ENCODE data around the gene CDK2.

CDK2 gene

GRCh38 chr12:55930771-55931316 is 35.8 kb upstream of the CDK2 start, which contains the start of gene DGKA:
DGKA (plus strand) TSS chr12:55931162; CDS start chr12:55936504, 5,342 bp downstream.
- H3K27ac ChIP-seq (ENCODE audit: low read depth, low read length): peak within 1 kb of the TSS; percentile 21
- H3K4me3 ChIP-seq (ENCODE audit: low read depth, low read length): peak within 1 kb of the TSS; percentile 60
- peaks cover 20% of the 10 kb centered on the region for H3K4me1 ChIP-seq (ENCODE audit: control insufficient read depth, insufficient read depth, low read length)
- H3K36me3 ChIP-seq (ENCODE audit: control insufficient read depth, insufficient read depth, low read length): no peaks in the 10 kb centered on the region
- H3K9ac ChIP-seq (ENCODE audit: low read depth, low read length): no peak within 1 kb of the TSS
- peaks cover 20% of the 10 kb centered on the region for H3K27me3 ChIP-seq (ENCODE audit: control insufficient read depth, insufficient read depth, low read length)
- no peaks in the 10 kb centered on the region for H3K9me3 ChIP-seq (ENCODE audit: control insufficient read depth, insufficient read depth, low read length)

GRCh38 chr12:55931317-55931779 is 35.3 kb upstream of the CDK2 start:
- Histone ChIP-seq H3K36me3 (ENCODE audit: control insufficient read depth, insufficient read depth, low read length) (no peaks in the 10 kb centered on the region), H3K27me3 (ENCODE audit: control insufficient read depth, insufficient read depth, low read length) (peaks cover 20% of the 10 kb centered on the region), H3K9me3 (ENCODE audit: control insufficient read depth, insufficient read depth, low read length) (no peaks in the 10 kb centered on the region), H3K27ac (ENCODE audit: low read depth, low read length) (no peak overlapping the region), H3K9ac (ENCODE audit: low read depth, low read length) (no peak overlapping the region), H3K4me3 (ENCODE audit: low read depth, low read length) (peak overlapping the region; percentile 60), H3K4me1 (ENCODE audit: control insufficient read depth, insufficient read depth, low read length) (peaks cover 17% of the 10 kb centered on the region)

- Histone ChIP-seq H3K9me3 (ENCODE audit: control insufficient read depth, insufficient read depth, low read length) (no peaks in the 10 kb centered on the region), H3K36me3 (ENCODE audit: control insufficient read depth, insufficient read depth, low read length) (no peaks in the 10 kb centered on the region), H3K9ac (ENCODE audit: low read depth, low read length) (no peak overlapping the region), H3K27me3 (ENCODE audit: control insufficient read depth, insufficient read depth, low read length) (peaks cover 20% of the 10 kb centered on the region), H3K4me1 (ENCODE audit: control insufficient read depth, insufficient read depth, low read length) (peaks cover 17% of the 10 kb centered on the region), H3K27ac (ENCODE audit: low read depth, low read length) (no peak overlapping the region), H3K4me3 (ENCODE audit: low read depth, low read length) (peak overlapping the region; percentile 60)
Measured at GRCh38 chr12:55931780-55932550, 34.7 kb upstream of the CDK2 start.

GRCh38 chr12:55932551-55932910 is 34.1 kb upstream of the CDK2 start:
- Histone ChIP-seq H3K36me3 (ENCODE audit: control insufficient read depth, insufficient read depth, low read length) (no peaks in the 10 kb centered on the region), H3K4me3 (ENCODE audit: low read depth, low read length) (peak overlapping the region; percentile 60), H3K27me3 (ENCODE audit: control insufficient read depth, insufficient read depth, low read length) (peaks cover 20% of the 10 kb centered on the region), H3K9ac (ENCODE audit: low read depth, low read length) (no peak overlapping the region), H3K9me3 (ENCODE audit: control insufficient read depth, insufficient read depth, low read length) (no peaks in the 10 kb centered on the region), H3K27ac (ENCODE audit: low read depth, low read length) (no peak overlapping the region), H3K4me1 (ENCODE audit: control insufficient read depth, insufficient read depth, low read length) (peaks cover 17% of the 10 kb centered on the region)

GRCh38 chr12:55933169-55933798 is 33.3 kb upstream of the CDK2 start:
- Histone ChIP-seq H3K9me3 (ENCODE audit: control insufficient read depth, insufficient read depth, low read length) (no peaks in the 10 kb centered on the region), H3K4me3 (ENCODE audit: low read depth, low read length) (no peak overlapping the region; the same call in 1 of the 2 replicates), H3K4me1 (ENCODE audit: control insufficient read depth, insufficient read depth, low read length) (peaks cover 17% of the 10 kb centered on the region), H3K36me3 (ENCODE audit: control insufficient read depth, insufficient read depth, low read length) (no peaks in the 10 kb centered on the region), H3K9ac (ENCODE audit: low read depth, low read length) (no peak overlapping the region), H3K27me3 (ENCODE audit: control insufficient read depth, insufficient read depth, low read length) (peaks cover 20% of the 10 kb centered on the region), H3K27ac (ENCODE audit: low read depth, low read length) (no peak overlapping the region)

- H3K4me1 ChIP-seq (ENCODE audit: control insufficient read depth, insufficient read depth, low read length): peaks cover 17% of the 10 kb centered on the region
- H3K27ac ChIP-seq (ENCODE audit: low read depth, low read length): no peak overlapping the region
- H3K9ac ChIP-seq (ENCODE audit: low read depth, low read length): no peak overlapping the region
- H3K4me3 ChIP-seq (ENCODE audit: low read depth, low read length): no peak overlapping the region
- no peaks in the 10 kb centered on the region for H3K36me3 ChIP-seq (ENCODE audit: control insufficient read depth, insufficient read depth, low read length)
- H3K27me3 ChIP-seq (ENCODE audit: control insufficient read depth, insufficient read depth, low read length): peaks cover 20% of the 10 kb centered on the region
- H3K9me3 ChIP-seq (ENCODE audit: control insufficient read depth, insufficient read depth, low read length): no peaks in the 10 kb centered on the region
Measured at GRCh38 chr12:55933799-55934742, 32.6 kb upstream of the CDK2 start.

- no peaks in the 10 kb centered on the region for H3K36me3 ChIP-seq (ENCODE audit: control insufficient read depth, insufficient read depth, low read length)
- H3K4me3 ChIP-seq (ENCODE audit: low read depth, low read length): no peak overlapping the region
- H3K9me3 ChIP-seq (ENCODE audit: control insufficient read depth, insufficient read depth, low read length): no peaks in the 10 kb centered on the region
- peaks cover 18% of the 10 kb centered on the region for H3K4me1 ChIP-seq (ENCODE audit: control insufficient read depth, insufficient read depth, low read length)
- peaks cover 20% of the 10 kb centered on the region for H3K27me3 ChIP-seq (ENCODE audit: control insufficient read depth, insufficient read depth, low read length)
- H3K9ac ChIP-seq (ENCODE audit: low read depth, low read length): no peak overlapping the region
- H3K27ac ChIP-seq (ENCODE audit: low read depth, low read length): no peak overlapping the region
Measured at GRCh38 chr12:55934773-55935172, 31.9 kb upstream of the CDK2 start.

DNA sequence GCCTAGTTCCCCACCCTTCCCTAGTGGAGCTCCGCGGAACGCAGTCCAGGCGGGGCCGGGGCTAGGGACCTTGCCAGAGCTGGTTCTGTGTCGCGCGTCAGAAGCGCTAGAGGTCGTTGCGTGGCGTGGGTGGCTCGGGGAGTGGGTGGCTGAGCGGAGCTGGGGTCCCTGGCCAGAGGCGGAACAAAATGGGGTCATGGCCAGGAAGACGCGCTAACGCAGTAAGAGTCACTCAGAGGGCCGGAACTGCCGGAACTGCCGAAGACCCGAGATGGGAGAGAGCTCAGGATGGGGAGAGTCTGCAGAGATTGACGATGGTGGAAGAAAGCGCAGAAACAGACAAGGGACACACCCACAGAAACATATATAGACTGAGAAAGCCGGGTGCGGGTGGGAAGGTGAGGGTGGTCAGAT is 30.9 kb upstream of the CDK2 start:
- peaks cover 20% of the 10 kb centered on the region for H3K27me3 ChIP-seq (ENCODE audit: control insufficient read depth, insufficient read depth, low read length)
- H3K9ac ChIP-seq (ENCODE audit: low read depth, low read length): no peak overlapping the region
- H3K9me3 ChIP-seq (ENCODE audit: control insufficient read depth, insufficient read depth, low read length): no peaks in the 10 kb centered on the region
- H3K4me1 ChIP-seq (ENCODE audit: control insufficient read depth, insufficient read depth, low read length): peaks cover 18% of the 10 kb centered on the region
- no peak overlapping the region for H3K4me3 ChIP-seq (ENCODE audit: low read depth, low read length)
- no peaks in the 10 kb centered on the region for H3K36me3 ChIP-seq (ENCODE audit: control insufficient read depth, insufficient read depth, low read length)
- no peak overlapping the region for H3K27ac ChIP-seq (ENCODE audit: low read depth, low read length)

DNA sequence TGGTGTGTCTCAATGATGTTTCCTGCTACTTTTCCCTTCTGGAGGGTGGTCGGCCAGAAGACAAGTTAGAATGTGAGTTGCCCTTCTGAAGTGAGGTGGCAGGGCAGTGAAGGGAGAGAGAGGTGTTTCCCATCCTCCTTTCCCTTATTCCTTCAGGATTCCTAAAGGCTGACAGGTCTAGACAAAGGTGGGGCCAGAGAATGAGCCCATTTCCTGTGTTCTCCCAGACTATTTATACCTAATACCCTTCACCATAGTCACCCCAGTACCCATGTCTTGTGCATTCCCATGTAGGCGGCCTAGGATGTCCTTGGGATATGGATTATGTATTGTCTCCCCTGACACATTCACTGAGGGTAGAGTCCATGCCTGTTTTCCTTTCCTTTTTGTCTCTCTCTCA is 28.6 kb upstream of the CDK2 start:
- Histone ChIP-seq H3K27ac (ENCODE audit: low read depth, low read length) (no peak overlapping the region), H3K36me3 (ENCODE audit: control insufficient read depth, insufficient read depth, low read length) (no peaks in the 10 kb centered on the region), H3K27me3 (ENCODE audit: control insufficient read depth, insufficient read depth, low read length) (peaks cover 9% of the 10 kb centered on the region), H3K9ac (ENCODE audit: low read depth, low read length) (no peak overlapping the region), H3K9me3 (ENCODE audit: control insufficient read depth, insufficient read depth, low read length) (no peaks in the 10 kb centered on the region), H3K4me3 (ENCODE audit: low read depth, low read length) (no peak overlapping the region), H3K4me1 (ENCODE audit: control insufficient read depth, insufficient read depth, low read length) (peaks cover 5% of the 10 kb centered on the region)

DNA sequence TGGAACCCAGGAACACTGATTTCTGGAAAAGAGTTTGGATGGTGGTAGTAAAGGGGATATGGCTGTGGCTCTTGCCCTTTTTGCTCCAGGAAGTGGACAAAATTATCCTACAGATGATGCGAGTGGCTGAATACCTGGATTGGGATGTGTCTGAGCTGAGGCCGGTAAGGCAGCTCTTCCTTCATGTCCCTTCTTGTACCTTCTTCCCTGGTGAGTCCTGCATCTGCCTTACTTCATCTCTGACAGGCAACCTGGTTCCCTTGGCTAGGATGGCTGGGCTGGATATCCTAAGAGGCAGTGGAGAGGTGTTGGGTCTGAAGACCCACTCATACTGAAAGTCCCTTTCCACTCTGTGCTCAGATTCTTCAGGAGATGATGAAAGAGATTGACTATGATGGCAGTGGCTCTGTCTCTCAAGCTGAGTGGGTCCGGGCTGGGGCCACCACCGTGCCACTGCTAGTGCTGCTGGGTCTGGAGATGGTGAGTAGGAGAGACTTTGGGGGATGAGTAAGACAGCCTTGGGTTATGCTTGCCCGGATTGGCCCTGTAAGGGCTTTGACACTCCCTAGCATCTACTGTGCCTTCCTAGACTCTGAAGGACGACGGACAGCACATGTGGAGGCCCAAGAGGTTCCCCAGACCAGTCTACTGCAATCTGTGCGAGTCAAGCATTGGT is 27.7 kb upstream of the CDK2 start:
- Histone ChIP-seq H3K27ac (ENCODE audit: low read depth, low read length) (no peak overlapping the region), H3K27me3 (ENCODE audit: control insufficient read depth, insufficient read depth, low read length) (no peaks in the 10 kb centered on the region), H3K36me3 (ENCODE audit: control insufficient read depth, insufficient read depth, low read length) (no peaks in the 10 kb centered on the region), H3K9ac (ENCODE audit: low read depth, low read length) (no peak overlapping the region), H3K4me1 (ENCODE audit: control insufficient read depth, insufficient read depth, low read length) (peaks cover 3% of the 10 kb centered on the region; the same call in 1 of the 2 replicates), H3K4me3 (ENCODE audit: low read depth, low read length) (no peak overlapping the region), H3K9me3 (ENCODE audit: control insufficient read depth, insufficient read depth, low read length) (no peaks in the 10 kb centered on the region)
